K562 (cell line): ENCODE measurements around the gene TLE6. TPM values are rescaled to one million over a fixed set of nuclear protein-coding genes. Genes with fewer than 3 reads are reported as not detected.

Source experiments
- CBX2 ChIP-seq: fragments of 200-600 bp; sonication (generic); IDR thresholded peaks from one replicate; pipeline ENCODE4 v1.6.1; 2012; ENCODE audit warnings: mild to moderate bottlenecking, low read length, inconsistent platforms; ENCODE audit not compliant: insufficient read depth, poor library complexity, severe bottlenecking
- COPS2 ChIP-seq: fragments of 450-650 bp; conservative IDR thresholded peaks from 2 replicates; pipeline ENCODE4 v1.6.1; 2016; ENCODE audit warnings: mild to moderate bottlenecking, moderate library complexity
- CXXC5 ChIP-seq: fragments of 250-450 bp; sonication (Bioruptor Pico); IDR thresholded peaks from 2 replicates; pipeline ENCODE4 v1.8.0; 2022; ENCODE audit warnings: inconsistent platforms, mild to moderate bottlenecking, moderate library complexity
- ETV1 ChIP-seq: fragments of 450-650 bp; conservative IDR thresholded peaks from 2 replicates; pipeline ENCODE4 v1.6.1; 2016; ENCODE audit warnings: missing genetic modification characterization, control low read depth, low read depth, missing compliant biosample characterization
- EWSR1 ChIP-seq: fragments of 450-650 bp; IDR thresholded peaks from 2 replicates; pipeline ENCODE4 v1.6.1; 2018; ENCODE audit warnings: borderline replicate concordance, mild to moderate bottlenecking, low read depth, moderate library complexity; ENCODE audit not compliant: partially characterized antibody
- NFIC ChIP-seq: fragments of 450-650 bp; IDR thresholded peaks from 2 replicates; pipeline ENCODE4 v1.6.1; 2017; ENCODE audit warnings: mild to moderate bottlenecking, inconsistent platforms
- RERE ChIP-seq: sonication (generic); formaldehyde crosslinking; IDR thresholded peaks from 2 replicates; pipeline ENCODE4 v1.8.0; 2023; ENCODE audit warnings: missing genetic modification reagents, mild to moderate bottlenecking, borderline replicate concordance
- SAFB ChIP-seq: fragments of 200-400 bp; formaldehyde crosslinking; IDR thresholded peaks from 2 replicates; pipeline ENCODE4 v1.6.1; 2017; ENCODE audit warnings: low read depth, low read length, borderline replicate concordance
- YBX1 ChIP-seq: fragments of 450-650 bp; IDR thresholded peaks from 2 replicates; pipeline ENCODE4 v1.7.1; 2016; ENCODE audit warnings: mild to moderate bottlenecking
- ZNF24 ChIP-seq: fragments of 450-650 bp; IDR thresholded peaks from 2 replicates; pipeline ENCODE4 v1.6.1; 2016
- ZNF274 ChIP-seq: IDR thresholded peaks from 2 replicates; pipeline ENCODE4 v1.6.1; 2011; ENCODE audit warnings: low read depth, mild to moderate bottlenecking, low read length, moderate library complexity, borderline replicate concordance
- ZNF449 ChIP-seq: fragments of 250-450 bp; sonication (Bioruptor Pico); IDR thresholded peaks from 2 replicates; pipeline ENCODE4 v1.8.0; 2022; ENCODE audit warnings: moderate library complexity, mild to moderate bottlenecking, inconsistent platforms
- polyA plus RNA-seq, 8 experiments: library from polyadenylated mRNA; depleted of rRNA in 4 of 8; stranded (reverse) in 5 of 8; unstranded in 3 of 8; fragments of >200 nt; fragmentation: Nextera tagmentation in 2 of 8; fragmentation: Illumina TruSeq in 1 of 8; extraction: Ambion mirVana in 2 of 8; extraction: Trizol in 1 of 8; gene quantifications; 2 replicates each; pipeline versions ENCODE4 v1.2.1 to v1.2.3, GENCODE V29; 2011 to 2014; ENCODE audit warnings: inconsistent platforms in 1 of 8, missing spikeins in 1 of 8
- total RNA-seq, 7 experiments: library from RNA; depleted of rRNA in 6 of 7; stranded (reverse); fragments of >200 nt in 6 of 7; fragmentation: Illumina TruSeq in 2 of 7; extraction: Trizol in 2 of 7; gene quantifications; 2 replicates each; pipeline versions ENCODE4 v1.2.1 to v1.2.3, GENCODE V29; 2011 to 2021; ENCODE audit warnings: low replicate concordance in 1 of 7
- TF ChIP-seq, protein P1 (sequence below): fragments of 250-450 bp; sonication (Bioruptor Pico); IDR thresholded peaks from 2 replicates; pipeline ENCODE4 v1.8.0; 2022; ENCODE audit warnings: inconsistent platforms
- TF ChIP-seq, protein P2 (sequence below): fragments of 250-450 bp; sonication (Bioruptor Pico); IDR thresholded peaks from 2 replicates; pipeline ENCODE4 v1.5.0; 2020; ENCODE audit warnings: mild to moderate bottlenecking
- TF ChIP-seq, protein P3 (sequence below): fragments of 250-450 bp; sonication (Bioruptor Pico); IDR thresholded peaks from 2 replicates; pipeline ENCODE4 v1.8.0; 2021; ENCODE audit warnings: moderate library complexity, mild to moderate bottlenecking, inconsistent platforms

TLE6 gene
- total and polyA plus RNA-seq, 9 of the 15 experiments (the other 6 are each of a cell fraction or from before 2014, with no cell fraction given): 1.1 to 6.1 (median 2.5) TPM

DNA sequence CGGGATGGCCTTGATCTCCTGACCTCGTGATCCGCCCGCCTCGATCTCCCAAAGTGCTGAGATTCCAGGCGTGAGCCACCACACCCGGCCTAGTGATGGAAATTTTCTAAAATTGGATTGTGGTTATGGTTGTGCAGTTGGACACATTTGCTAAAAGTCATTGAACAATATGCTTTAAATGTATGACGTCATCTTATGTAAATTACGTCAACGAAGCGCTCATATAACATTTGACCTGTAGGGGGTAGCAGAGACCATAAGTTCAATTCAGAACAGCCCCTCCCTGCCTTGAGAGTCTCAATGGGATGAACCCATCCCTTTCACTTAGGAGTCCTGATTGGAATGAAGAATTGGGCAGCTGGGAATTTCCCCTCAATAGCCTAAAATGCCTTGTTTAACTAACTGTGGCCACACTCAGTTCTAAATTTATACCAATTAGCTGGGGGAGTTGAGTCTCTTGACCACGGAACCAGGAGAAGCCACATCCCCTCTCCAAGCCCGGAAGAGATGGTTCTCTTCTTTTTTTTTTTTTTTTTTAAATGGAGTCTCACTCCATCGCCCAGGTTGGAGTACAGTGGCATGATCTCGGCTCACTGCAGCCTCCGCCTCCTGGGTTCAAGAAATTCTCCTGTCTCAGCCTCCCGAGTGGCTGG, 15.2 kb upstream of the TLE6 start (continued):
- TF ChIP-seq RERE: no peak
- no peak for TF ChIP-seq EWSR1
- TF ChIP-seq NFIC: 0 out of 2 replicates have a peak, but pooled peaks have one; percentile 14
- TF ChIP-seq CBX2: no peak
- no peak for TF ChIP-seq ZNF274
- TF ChIP-seq ETV1 (tag): peak; percentile 20; the same call in 1 of the 2 replicates
- no peak for TF ChIP-seq COPS2
- TF ChIP-seq, protein P1, sequence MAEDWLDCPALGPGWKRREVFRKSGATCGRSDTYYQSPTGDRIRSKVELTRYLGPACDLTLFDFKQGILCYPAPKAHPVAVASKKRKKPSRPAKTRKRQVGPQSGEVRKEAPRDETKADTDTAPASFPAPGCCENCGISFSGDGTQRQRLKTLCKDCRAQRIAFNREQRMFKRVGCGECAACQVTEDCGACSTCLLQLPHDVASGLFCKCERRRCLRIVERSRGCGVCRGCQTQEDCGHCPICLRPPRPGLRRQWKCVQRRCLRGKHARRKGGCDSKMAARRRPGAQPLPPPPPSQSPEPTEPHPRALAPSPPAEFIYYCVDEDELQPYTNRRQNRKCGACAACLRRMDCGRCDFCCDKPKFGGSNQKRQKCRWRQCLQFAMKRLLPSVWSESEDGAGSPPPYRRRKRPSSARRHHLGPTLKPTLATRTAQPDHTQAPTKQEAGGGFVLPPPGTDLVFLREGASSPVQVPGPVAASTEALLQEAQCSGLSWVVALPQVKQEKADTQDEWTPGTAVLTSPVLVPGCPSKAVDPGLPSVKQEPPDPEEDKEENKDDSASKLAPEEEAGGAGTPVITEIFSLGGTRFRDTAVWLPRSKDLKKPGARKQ (CRISPR knock-in tag): no peak
- no peak for TF ChIP-seq YBX1
- peak; percentile 24; the same call in 1 of the 2 replicates for TF ChIP-seq ZNF24
- TF ChIP-seq, protein P2, sequence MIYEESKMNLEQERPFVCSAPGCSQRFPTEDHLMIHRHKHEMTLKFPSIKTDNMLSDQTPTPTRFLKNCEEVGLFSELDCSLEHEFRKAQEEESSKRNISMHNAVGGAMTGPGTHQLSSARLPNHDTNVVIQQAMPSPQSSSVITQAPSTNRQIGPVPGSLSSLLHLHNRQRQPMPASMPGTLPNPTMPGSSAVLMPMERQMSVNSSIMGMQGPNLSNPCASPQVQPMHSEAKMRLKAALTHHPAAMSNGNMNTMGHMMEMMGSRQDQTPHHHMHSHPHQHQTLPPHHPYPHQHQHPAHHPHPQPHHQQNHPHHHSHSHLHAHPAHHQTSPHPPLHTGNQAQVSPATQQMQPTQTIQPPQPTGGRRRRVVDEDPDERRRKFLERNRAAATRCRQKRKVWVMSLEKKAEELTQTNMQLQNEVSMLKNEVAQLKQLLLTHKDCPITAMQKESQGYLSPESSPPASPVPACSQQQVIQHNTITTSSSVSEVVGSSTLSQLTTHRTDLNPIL: peak; percentile 73; the same call in 1 of the 2 replicates
- TF ChIP-seq CXXC5: peak; percentile 50; the same call in 1 of the 2 replicates
- no peak for TF ChIP-seq SAFB
- TF ChIP-seq ZNF449: peak; percentile 86
- TF ChIP-seq, protein P3, sequence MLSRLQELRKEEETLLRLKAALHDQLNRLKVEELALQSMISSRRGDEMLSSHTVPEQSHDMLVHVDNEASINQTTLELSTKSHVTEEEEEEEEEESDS (CRISPR knock-in tag): no peak
